ENCODE results near the gene MME. TPM values are rescaled to one million over a fixed set of nuclear protein-coding genes. Genes with fewer than 3 reads are reported as not detected.

The MME gene
- total RNA-seq, 1 donor from 2014 or later = 54.3 TPM

GRCh38 chr3:155064920-155065319, 15.2 kb upstream of the MME start:
- Mint-ChIP-seq H3K27ac (ENCODE audit: unreplicated experiment) (peak overlapping the region; percentile 95), H3K27me3 (ENCODE audit: low read depth, unreplicated experiment) (no peaks in the 10 kb centered on the region), H3K4me3 (ENCODE audit: unreplicated experiment) (no peak overlapping the region), H3K36me3 (ENCODE audit: low read depth, unreplicated experiment) (no peaks in the 10 kb centered on the region), H3K4me1 (ENCODE audit: low read depth, unreplicated experiment) (peaks cover 38% of the 10 kb centered on the region), H3K9me3 (ENCODE audit: unreplicated experiment) (no peaks in the 10 kb centered on the region)
- Histone ChIP-seq H3K79me2 (ENCODE audit: insufficient read depth, low read length) (no peaks in the 10 kb centered on the region), H3K9ac (ENCODE audit: low read length) (no peak overlapping the region), H3K9me3 (ENCODE audit: insufficient read depth, low read depth, low read length) (no peaks in the 10 kb centered on the region), H4K20me1 (ENCODE audit: insufficient read depth, low read length) (no peaks in the 10 kb centered on the region), H3K27me3 (ENCODE audit: insufficient read depth, low read length) (no peaks in the 10 kb centered on the region), H3K36me3 (ENCODE audit: insufficient read depth, low read length) (no peaks in the 10 kb centered on the region), H3K4me2 (ENCODE audit: low read length) (no peak overlapping the region), H2AFZ (ENCODE audit: low read depth, low read length) (no peak overlapping the region), H3K4me1 (ENCODE audit: insufficient read depth, low read length) (peaks cover 8% of the 10 kb centered on the region), H3K4me3 (ENCODE audit: insufficient read depth, low read depth, low read length) (no peak overlapping the region), H3K27ac (ENCODE audit: low read depth, low read length) (no peak overlapping the region)
- FAIRE-seq (no peak), DNase-seq (ENCODE audit: low read depth) (no peak)
- TF ChIP-seq EZH2 (IDR thresholded peaks at IDR 0.05; ENCODE audit: insufficient read depth, low read length) (no peak), CTCF (IDR thresholded peaks at IDR 0.05; ENCODE audit: insufficient read depth, low read depth, low read length) (no peak)

DNA sequence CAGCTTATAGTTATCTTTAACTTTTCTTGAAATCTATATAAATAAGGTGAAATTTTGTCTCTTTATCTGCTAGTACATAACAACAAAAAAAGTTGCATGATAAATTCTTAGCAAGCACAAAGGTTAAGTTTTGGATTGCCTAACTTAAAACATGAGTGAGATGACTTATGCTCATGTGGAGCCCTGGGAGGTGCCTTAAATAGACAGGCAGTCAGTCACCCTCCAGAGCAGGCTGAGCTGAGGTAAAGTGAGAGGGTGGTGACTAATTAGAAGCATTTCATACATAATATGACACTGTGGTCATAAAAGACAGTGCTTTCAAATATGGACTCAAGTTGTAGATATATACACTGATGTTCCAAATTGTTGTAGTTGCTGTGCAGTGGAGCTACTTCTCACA, 14.6 kb upstream of the MME start:
- TF ChIP-seq CTCF (IDR thresholded peaks at IDR 0.05; ENCODE audit: insufficient read depth, low read depth, low read length) (no peak), EZH2 (IDR thresholded peaks at IDR 0.05; ENCODE audit: insufficient read depth, low read length) (no peak)
- Histone ChIP-seq H3K9me3 (ENCODE audit: insufficient read depth, low read depth, low read length) (no peaks in the 10 kb centered on the region), H3K9ac (ENCODE audit: low read length) (no peak overlapping the region), H3K4me2 (ENCODE audit: low read length) (no peak overlapping the region), H3K36me3 (ENCODE audit: insufficient read depth, low read length) (no peaks in the 10 kb centered on the region), H3K27me3 (ENCODE audit: insufficient read depth, low read length) (no peaks in the 10 kb centered on the region), H3K79me2 (ENCODE audit: insufficient read depth, low read length) (no peaks in the 10 kb centered on the region), H3K27ac (ENCODE audit: low read depth, low read length) (no peak overlapping the region), H4K20me1 (ENCODE audit: insufficient read depth, low read length) (no peaks in the 10 kb centered on the region), H3K4me3 (ENCODE audit: insufficient read depth, low read depth, low read length) (no peak overlapping the region), H3K4me1 (ENCODE audit: insufficient read depth, low read length) (peaks cover 11% of the 10 kb centered on the region), H2AFZ (ENCODE audit: low read depth, low read length) (no peak overlapping the region)
- Mint-ChIP-seq H3K9me3 (ENCODE audit: unreplicated experiment) (no peaks in the 10 kb centered on the region), H3K36me3 (ENCODE audit: low read depth, unreplicated experiment) (no peaks in the 10 kb centered on the region), H3K27ac (ENCODE audit: unreplicated experiment) (peak overlapping the region; percentile 95), H3K4me1 (ENCODE audit: low read depth, unreplicated experiment) (peaks cover 44% of the 10 kb centered on the region), H3K4me3 (ENCODE audit: unreplicated experiment) (no peak overlapping the region), H3K27me3 (ENCODE audit: low read depth, unreplicated experiment) (no peaks in the 10 kb centered on the region)
- FAIRE-seq (peak; percentile 45), DNase-seq (ENCODE audit: low read depth) (peak; percentile 66)

DNA sequence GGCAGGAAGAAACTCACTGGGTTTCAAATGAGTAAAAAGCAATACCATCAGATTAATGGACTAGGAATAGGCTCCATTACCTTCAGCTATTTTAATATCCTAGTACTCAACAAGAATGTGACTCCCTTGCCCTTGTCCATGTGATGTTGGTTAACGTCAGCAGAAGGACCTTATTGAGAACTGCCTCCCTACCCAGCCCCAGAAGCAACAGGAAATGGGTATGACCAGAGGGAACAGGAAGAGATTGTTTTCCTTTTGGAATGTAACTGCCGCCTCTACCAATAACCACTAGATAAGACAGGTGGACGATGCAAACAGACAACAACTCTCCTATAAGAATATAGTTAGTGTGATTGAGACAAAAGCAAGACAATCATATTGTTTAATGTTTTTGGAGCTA, 10.4 kb upstream of the MME start:
- H3K4me2 ChIP-seq (ENCODE audit: low read length) = peak overlapping the region; percentile 3
- H3K4me1 ChIP-seq (ENCODE audit: insufficient read depth, low read length) = peaks cover 22% of the 10 kb centered on the region
- H2AFZ ChIP-seq (ENCODE audit: low read depth, low read length) = peak overlapping the region; percentile 16
- no peaks in the 10 kb centered on the region for H4K20me1 ChIP-seq (ENCODE audit: insufficient read depth, low read length)
- no peaks in the 10 kb centered on the region for H3K27me3 Mint-ChIP-seq (ENCODE audit: low read depth, unreplicated experiment)
- peak overlapping the region; percentile 93 for H3K27ac ChIP-seq (ENCODE audit: low read depth, low read length)
- peaks cover 55% of the 10 kb centered on the region for H3K4me1 Mint-ChIP-seq (ENCODE audit: low read depth, unreplicated experiment)
- TF ChIP-seq EZH2 (IDR thresholded peaks at IDR 0.05; ENCODE audit: insufficient read depth, low read length) = no peak
- no peak for TF ChIP-seq CTCF (IDR thresholded peaks at IDR 0.05; ENCODE audit: insufficient read depth, low read depth, low read length)
- FAIRE-seq = no peak
- H3K27me3 ChIP-seq (ENCODE audit: insufficient read depth, low read length) = no peaks in the 10 kb centered on the region
- no peak overlapping the region for H3K4me3 ChIP-seq (ENCODE audit: insufficient read depth, low read depth, low read length)
- no peaks in the 10 kb centered on the region for H3K36me3 ChIP-seq (ENCODE audit: insufficient read depth, low read length)
- peak; percentile 46 for DNase-seq (ENCODE audit: low read depth)
- no peak overlapping the region for H3K4me3 Mint-ChIP-seq (ENCODE audit: unreplicated experiment)
- no peak overlapping the region for H3K9ac ChIP-seq (ENCODE audit: low read length)
- H3K79me2 ChIP-seq (ENCODE audit: insufficient read depth, low read length) = no peaks in the 10 kb centered on the region
- H3K36me3 Mint-ChIP-seq (ENCODE audit: low read depth, unreplicated experiment) = no peaks in the 10 kb centered on the region
- H3K9me3 ChIP-seq (ENCODE audit: insufficient read depth, low read depth, low read length) = no peaks in the 10 kb centered on the region
- H3K27ac Mint-ChIP-seq (ENCODE audit: unreplicated experiment) = peak overlapping the region; percentile 96
- H3K9me3 Mint-ChIP-seq (ENCODE audit: unreplicated experiment) = peaks cover 1% of the 10 kb centered on the region

Measured in astrocyte (in vitro differentiated cells and primary cell).